ENCODE results near the gene TEX2. TPM values are rescaled to one million over a fixed set of nuclear protein-coding genes. Genes with fewer than 3 reads are reported as not detected.

The TEX2 gene
- total and polyA plus RNA-seq, 9 of the 15 experiments (the other 6 are each of a cell fraction or from before 2014, with no cell fraction given): 4.1 to 27.6 (median 19.3) TPM

DNA sequence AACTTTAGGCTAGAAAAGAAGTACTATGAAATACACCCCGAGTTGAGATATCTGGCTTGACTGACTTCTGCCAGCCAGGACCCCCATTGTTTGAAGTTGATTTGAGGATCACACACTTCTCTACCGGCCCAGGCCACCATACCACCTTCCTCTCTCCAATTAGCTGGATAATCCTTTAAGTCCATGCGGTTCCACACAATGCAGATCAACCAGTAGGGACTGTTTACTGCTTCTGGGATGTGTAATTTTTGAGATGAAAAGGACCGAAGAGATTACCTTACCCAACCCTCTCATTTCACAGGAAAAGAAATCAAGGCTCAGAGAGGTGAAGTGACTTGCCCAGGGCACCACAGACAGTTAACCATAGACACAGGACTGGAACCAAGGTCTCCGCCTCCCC is 153.7 kb downstream of the TEX2 start:
- in situ Hi-C loops (cut with MboI) (no loop called here), intact Hi-C loops (cut with micrococcal nuclease) (no loop called here)
- Histone ChIP-seq H2AFZ (ENCODE audit: low read depth, low read length) (no peak overlapping the region), H4K20me1 (replicated peaks; ENCODE audit: control insufficient read depth, insufficient read depth, low read length) (no peaks in the 10 kb centered on the region), H3K9me1 (ENCODE audit: control insufficient read depth, insufficient read depth, low read length) (no peaks in the 10 kb centered on the region), H3K27ac (ENCODE audit: extremely low read depth, low read depth, low read length) (no peak overlapping the region), H3K9me3 (replicated peaks; ENCODE audit: control insufficient read depth, insufficient read depth, low read depth, low read length) (no peaks in the 10 kb centered on the region), H3K4me1 (replicated peaks in 1 of 2; ENCODE audit: control insufficient read depth in 2 of 2, insufficient read depth in 2 of 2, low read length in 2 of 2) (peaks cover 0 to 14% of the 10 kb centered on the region in 2 experiments; a peak in 3 of 5 replicates), H3K4me3 (no peak overlapping the region), H3K4me2 (ENCODE audit: insufficient read depth, low read length) (no peak overlapping the region), H3K36me3 (ENCODE audit: control insufficient read depth, insufficient read depth, low read length) (no peaks in the 10 kb centered on the region), H3K27me3 (ENCODE audit: control insufficient read depth in 2 of 2, insufficient read depth in 2 of 2, low read length in 2 of 2) (no peaks in the 10 kb centered on the region), H3K79me2 (ENCODE audit: control insufficient read depth, insufficient read depth, low read length) (peaks cover 8% of the 10 kb centered on the region; the same call in 2 of the 3 replicates), H3K9ac (ENCODE audit: insufficient read depth in 1 of 2, low read depth in 2 of 2, low read length in 2 of 2) (no peak overlapping the region)
- 83% methylated on average over 5 of the region's 5 CpGs for WGBS (ENCODE audit: insufficient coverage, low coverage, missing lambda C conversion rate)
- DNase-seq (ENCODE audit: extremely low read depth in 1 of 4, low spot score in 3 of 4): no peak
- no peak for FAIRE-seq
- no peak for TF ChIP-seq NFXL1 (CRISPR knock-in tag; IDR thresholded peaks at IDR 0.05)
- TF ChIP-seq EP400 (IDR thresholded peaks at IDR 0.05): no peak
- no peak for TF ChIP-seq MTA1 (IDR thresholded peaks at IDR 0.05; ENCODE audit: borderline replicate concordance)
- no peak for TF ChIP-seq PHB2 (IDR thresholded peaks at IDR 0.05; ENCODE audit: low read depth)
- TF ChIP-seq ZBTB7A (IDR thresholded peaks at IDR 0.05; ENCODE audit: borderline replicate concordance, control insufficient read depth, low read depth, low read length): no peak
- TF ChIP-seq PCBP1 (IDR thresholded peaks at IDR 0.05; ENCODE audit: low read depth, low read length, poor library complexity, severe bottlenecking): no peak
- ChIA-PET CTCF (ENCODE audit: low intra/inter-chr PET ratio) (no interaction called here), POLR2A (interaction anchor here (0.5 to 1.1 kb wide), 4 partner anchors 8 to 31 kb away, joined by 3 to 4 read pairs (median 3); no protein-coding TSS in a partner anchor)
- ATAC-seq: no peak
- no TSS peak for BruUV-seq (replicated peaks)
